ENCODE results near the gene LPCAT1.
"Not testable (repeated sequence)": the region's sequence is repeated elsewhere in the genome, so short reads cannot be mapped to it uniquely, and the experiment has no call there.

LPCAT1 gene

DNA sequence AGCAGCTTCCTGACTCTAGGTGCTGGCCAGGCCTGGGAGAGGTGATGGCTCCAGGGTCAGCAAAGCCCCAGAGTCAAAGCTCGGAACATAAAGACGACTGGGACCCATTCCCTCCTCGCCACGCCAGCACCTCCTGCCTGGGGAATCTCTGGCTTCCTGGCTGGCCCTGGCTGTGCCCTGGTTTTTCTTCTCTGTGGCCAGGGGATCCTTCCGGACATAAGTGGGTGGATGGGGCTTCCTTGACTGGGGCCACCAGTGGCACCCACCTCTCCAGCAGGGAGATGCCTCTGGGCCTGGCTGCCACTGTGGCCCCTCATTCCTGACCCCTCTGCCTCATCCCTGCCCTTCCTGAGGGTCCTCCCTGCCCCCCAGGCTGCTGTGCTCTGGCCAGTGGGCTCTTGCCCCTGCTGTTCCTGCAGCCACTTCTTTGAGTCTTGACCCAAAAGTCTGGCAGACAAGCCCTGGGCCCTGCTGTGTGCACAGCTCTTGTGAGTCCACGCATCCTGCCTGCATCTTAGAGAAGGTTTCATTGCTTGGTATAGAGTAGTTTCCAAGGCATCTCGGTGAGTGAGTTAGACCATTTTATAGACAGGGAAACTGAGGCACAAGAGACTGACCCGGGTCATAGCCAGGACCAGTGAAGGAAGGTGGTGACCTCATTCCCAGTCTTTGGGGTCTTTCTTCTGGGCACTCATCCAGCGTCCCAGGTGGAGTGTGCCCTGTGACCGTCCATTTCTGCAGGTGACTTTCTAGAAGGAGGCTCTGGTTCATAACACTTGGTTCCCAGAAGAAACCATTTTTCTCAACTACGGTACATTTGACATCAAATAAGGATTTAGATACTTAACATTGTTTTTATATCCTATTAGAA lies 17.3 kb upstream of the LPCAT1 start:
- no peak for DNase-seq

DNA sequence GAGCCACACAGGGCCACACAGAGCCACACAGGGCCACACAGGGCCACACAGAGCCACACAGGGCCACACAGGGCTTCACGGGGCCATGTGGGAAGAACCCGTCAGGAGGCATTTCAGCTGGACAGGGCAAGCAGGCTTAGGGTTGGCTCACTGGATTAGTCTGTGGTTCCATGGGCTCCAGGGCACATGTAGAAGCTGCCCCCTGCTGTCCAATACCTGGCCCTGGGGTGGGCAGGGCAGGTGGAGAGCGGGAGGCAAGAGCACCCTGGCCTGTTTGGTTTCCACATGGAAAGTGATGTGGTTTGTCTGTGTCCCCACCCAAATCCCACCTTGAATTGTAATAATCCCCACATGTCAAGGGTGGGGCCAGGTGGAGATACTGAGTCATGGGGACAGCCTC lies 16.4 kb upstream of the LPCAT1 start:
- DNase-seq, result no peak

- not testable (repeated sequence) for DNase-seq
These were observed 15.8 kb upstream of the LPCAT1 start for GRCh38 chr5:1539393-1540161.

DNA sequence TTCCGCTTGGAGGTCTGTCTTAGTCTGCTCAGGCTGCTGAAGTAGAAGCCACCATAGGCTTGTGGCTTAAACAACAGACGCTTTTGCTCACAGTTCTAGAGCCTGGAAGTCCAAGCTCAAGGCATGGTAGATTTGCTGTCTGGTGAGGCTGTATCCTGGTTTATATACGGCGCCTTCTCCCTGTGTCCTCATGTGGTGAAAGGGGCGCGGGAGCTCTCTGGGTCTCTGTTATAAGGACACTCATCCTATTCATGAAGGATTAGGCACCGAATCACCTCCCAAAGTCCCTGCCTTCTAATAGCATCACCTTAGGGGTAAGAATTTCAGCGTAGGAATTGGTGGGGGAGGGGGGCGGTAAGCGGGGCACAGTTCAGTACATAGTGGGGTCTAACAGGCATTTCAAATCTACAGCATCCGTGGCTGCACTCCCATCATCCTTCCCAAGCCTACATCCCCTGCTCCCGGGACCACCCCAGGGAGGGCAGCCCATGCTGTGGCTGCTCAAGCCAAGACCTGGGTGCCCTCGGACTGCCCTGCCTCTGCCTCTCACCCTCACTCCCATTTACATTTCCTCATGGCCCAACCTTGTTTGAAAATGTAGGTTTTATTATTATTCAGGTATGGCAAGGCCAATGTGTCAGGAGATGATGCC lies 15.1 kb upstream of the LPCAT1 start:
- DNase-seq, result no peak

DNA sequence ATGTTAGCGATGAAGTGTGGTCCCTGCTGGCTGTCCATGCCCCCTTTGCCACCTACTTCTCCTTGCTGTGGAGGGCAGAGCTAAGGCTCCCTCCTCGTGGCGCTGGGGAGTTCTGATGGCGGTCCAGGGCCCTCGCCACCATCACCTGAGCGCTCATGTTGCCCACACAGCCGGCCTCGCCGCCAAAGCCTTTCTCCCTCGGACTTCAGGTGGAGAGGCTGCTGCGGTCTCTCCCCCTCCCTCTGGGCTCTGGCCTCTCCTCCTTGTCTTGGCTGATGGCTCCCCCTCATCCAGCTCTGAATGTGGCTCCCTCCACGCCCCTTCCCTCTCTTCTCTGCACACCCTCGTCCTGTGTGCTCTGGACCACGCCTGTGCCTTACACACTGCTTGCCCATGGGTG lies 14.5 kb upstream of the LPCAT1 start:
- no peak for DNase-seq

- no peak for DNase-seq
These were observed 13.9 kb upstream of the LPCAT1 start for GRCh38 chr5:1537603-1538154.

DNA sequence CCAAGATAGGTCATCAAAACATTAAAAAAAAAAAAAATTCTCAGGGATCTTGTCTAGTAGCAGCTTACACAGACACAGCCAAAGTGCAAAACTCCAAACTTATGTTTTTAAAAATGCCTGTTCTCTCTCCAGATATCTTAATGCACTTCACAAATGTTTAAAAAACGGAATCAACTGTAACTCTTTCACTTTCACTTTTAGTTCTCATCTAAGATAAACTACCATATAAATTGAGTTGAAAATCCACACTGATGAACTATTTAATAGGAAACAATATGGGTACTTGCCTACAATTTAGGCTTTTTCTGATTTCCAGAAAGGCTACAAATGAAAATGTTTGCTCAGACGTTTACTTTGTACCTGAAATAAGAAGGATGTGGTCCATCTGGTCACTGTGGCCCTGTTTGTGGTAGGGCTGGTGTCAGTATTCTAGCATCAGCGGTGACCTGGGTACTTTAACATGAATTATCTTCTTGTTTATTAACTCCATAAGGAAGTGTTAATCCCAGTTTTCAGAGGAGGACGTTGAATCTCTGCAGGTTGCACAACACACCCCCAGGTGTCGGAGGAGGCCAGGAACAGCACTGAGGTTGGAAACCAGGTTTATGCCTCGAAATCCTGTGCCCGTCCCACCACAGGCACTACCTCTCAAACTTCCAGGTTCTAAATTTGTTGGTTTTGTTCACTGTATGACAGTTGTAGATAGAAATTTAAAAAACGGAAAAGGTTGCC lies 13.3 kb upstream of the LPCAT1 start:
- no peak for DNase-seq

DNA sequence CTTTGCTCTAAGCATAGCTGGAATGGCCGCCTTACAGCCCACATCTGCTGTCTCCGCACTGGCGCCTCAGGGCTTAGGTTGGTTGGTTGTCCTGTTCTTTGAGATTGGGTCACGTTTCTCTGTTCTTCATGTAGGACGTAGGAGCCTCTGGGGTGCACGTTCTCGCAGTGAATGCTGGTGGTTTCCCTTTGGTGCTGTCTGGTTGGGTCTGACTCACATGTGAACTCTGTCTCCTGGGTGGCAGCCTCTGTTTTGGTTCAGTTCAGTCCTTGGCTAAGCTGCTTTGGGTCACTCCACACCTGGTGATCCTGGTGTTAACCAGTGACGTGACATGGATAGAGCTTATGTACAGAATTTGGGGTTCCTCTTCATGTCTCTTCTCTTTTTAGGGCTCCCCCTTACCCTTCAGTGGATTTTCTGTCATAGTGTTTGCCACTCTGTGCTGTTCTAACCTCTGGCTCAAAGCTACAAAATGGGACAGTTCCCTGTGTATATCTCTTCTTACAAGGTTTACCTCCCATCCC lies 12.6 kb upstream of the LPCAT1 start:
- no peak for DNase-seq

DNA sequence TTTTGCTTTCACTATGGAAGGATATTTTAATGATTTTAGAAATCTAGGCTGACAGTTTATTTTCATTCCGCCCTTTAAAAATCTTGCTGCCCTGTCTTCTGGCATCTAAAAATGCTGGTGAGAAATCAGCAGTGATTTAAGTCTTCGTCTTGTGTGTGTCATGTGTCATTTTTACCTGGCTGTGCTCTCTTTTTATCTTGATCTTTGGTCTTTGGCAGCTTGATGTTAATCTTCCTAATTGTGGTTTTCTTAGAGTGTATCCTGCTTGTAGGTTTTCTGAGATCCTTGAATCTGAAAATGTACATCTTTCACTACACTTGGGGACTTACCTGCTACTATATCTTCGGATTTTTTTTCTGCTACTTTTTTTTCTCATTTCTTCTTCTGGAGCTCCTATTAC lies 11.9 kb upstream of the LPCAT1 start:
- no peak for DNase-seq

GRCh38 chr5:1532384-1532783 lies 8.6 kb upstream of the LPCAT1 start:
- no peak for DNase-seq

- DNase-seq, result no peak
These were observed 5.7 kb upstream of the LPCAT1 start for GRCh38 chr5:1529498-1529897.

GRCh38 chr5:1527533-1528205 lies 3.9 kb upstream of the LPCAT1 start:
- no peak for DNase-seq

DNA sequence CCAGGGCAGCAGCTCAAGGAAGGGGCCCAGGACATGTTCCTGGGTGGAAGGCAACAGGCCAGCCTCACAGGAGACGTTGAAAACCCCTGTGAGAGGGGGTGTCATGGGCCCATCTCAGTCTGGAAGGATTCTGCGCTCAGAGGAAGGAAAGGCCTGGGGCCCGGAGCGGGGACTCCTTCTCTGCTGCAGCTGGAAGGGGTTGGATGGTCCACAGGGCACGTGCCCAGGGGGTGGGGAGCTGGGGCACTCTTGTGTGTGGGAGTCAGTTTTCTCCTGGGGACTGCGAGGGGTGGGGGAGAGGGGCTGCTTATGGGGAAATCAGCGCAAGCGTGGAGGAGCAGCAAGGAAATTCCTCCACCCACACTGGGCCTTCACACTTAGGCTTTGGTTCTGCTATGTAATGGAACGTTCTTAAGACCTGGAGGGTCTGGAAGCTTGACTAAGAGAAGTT lies 2.9 kb upstream of the LPCAT1 start:
- DNase-seq, result no peak

GRCh38 chr5:1526190-1526631 lies 2.5 kb upstream of the LPCAT1 start:
- DNase-seq, result no peak

GRCh38 chr5:1525624-1526189 lies 1.9 kb upstream of the LPCAT1 start:
- DNase-seq, result no peak

DNA sequence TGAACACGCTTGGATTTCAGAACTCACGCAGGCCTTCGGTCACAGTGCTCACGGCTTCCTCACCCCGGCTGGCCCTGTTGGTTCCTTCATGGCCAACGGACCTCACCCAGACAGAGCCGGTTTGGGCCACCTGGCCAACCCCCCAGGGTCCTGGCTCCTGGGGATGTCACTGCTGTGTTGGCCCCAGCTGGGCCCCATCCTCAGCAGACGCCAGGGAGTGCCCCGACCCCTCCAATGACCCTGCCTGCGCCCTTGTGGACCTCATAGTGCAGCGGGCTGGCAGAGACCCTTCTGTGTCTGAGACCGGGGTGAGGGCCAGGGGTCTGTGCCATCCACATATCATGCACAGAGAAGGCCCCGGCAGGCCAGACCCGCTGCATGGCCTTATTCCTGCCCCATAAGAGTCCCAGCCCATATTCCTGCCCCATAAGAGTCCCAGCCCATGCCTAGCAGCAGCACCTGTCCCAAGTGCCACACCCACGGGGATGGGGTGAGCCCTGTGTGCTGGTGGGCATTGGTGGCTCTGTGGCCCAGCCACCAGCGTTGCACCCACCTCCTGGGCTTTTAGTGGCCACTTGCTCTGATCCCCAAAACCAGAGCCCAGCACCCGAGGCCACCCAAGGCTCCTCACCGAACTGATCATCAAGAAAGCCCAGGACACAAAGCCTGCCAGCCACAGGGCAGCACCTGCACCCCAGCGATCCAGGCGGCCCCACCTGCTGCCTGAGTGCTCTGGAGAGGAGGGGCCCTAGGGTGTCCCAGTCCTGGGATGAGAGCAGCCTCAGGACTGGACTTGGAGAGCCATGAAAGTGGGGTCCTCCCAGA lies 1.3 kb upstream of the LPCAT1 start:
- no peak for DNase-seq

DNA sequence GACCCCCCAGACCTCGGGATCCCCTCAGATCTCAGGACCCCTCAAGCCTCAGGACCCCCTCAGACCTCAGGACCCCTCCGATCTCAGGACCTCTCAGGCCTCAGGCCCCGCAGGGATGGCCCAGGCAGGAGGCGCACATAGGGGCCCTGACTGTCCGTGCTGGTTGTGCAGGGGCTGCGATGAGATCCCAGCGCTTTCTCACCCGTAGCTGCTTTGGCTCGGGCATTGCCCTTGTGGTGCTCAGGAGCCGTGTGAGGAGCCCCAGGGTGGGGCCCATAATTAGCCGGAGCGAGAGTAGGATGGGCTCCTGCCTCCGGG lies 680 bp upstream of the LPCAT1 start:
- DNase-seq, result no peak

DNA sequence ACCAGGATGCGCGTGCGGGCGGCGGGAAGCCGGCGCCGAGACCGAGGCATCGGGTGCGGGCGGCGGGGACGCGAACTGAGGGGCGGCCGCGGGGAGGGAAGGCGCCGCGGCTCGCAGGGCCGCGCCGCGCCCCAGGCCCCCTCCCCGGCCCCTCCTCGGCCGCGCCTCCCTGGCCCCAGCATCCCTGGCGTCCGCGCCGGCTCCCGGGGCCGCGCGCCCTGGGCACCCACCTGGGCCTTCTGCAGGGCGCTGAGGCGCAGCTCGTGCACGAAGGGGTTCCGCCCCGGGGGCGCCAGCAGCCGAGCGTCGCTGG lies 324 bp downstream of the LPCAT1 start:
- no peak for DNase-seq

DNA sequence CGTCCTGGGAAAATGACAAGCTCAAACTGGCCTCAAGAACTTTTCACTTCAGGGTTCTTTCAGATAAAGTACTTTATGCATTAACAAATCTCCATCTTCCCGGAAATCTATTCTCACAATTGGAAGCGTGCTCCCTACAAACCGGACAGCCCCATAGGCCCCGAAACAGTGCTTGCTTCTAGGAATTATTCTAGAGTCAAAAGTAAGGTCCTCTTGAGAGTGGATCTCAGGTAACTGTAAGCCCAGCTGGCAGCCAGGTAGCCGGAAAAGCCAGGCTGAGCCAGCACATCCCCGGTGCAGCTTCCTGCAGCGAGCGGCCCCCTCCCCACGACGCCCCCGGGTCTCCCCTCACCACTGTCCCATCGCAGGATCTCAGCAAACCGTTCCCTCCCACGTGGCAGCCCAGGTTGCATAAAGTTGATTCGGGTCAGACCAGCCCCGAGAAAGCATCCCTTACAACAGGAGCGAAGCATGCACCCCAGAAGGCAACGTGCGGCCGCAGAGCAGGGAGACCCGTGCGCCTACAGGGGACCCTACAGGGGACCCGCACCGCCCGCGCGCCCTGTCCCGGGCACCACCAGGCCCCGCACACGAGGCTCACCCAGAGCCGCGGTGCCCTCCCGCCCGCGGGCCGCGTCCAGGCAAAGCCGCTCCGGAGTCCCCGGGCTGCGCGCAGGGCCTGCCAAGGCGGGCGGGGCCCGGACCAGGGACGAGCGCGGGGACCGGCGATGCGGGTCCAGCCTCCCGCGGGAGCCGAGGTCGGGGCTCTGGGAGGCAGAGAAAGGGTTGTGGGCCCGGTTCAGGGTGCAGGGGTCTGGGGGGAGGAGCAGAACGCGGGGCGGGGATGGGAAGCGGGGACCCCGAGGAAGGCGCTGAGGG lies 920 bp downstream of the LPCAT1 start:
- DNase-seq, result no peak

Data from Kasumi-1 (cell line).